ENCODE results near the gene GTF3C4. TPM values are rescaled to one million over a fixed set of nuclear protein-coding genes. Genes with fewer than 3 reads are reported as not detected.

GTF3C4 gene
- total and polyA plus RNA-seq, 2 experiments from 2014 or later, result 9.5 to 39.6 TPM

- H3K27ac ChIP-seq (ENCODE audit: low read depth), result no peak overlapping the region
- H3K4me1 ChIP-seq (ENCODE audit: insufficient read depth), result peaks cover 10% of the 10 kb centered on the region
- no peak for ATAC-seq
- Mint-ChIP-seq H3K4me1 (peaks cover 22% of the 10 kb centered on the region), H3K27ac (no peak overlapping the region), H3K27me3 (ENCODE audit: insufficient read depth, low read depth, poor library complexity) (peaks cover 2% of the 10 kb centered on the region), H3K4me3 (no peak overlapping the region), H3K36me3 (ENCODE audit: low read depth) (peaks cover 45% of the 10 kb centered on the region), H3K9me3 (no peaks in the 10 kb centered on the region)
- H3K4me2 ChIP-seq, result no peak overlapping the region
- no peaks in the 10 kb centered on the region for H3K9me2 ChIP-seq (ENCODE audit: insufficient read depth)
- H3K36me3 ChIP-seq (ENCODE audit: insufficient read depth), result peaks cover 26% of the 10 kb centered on the region; the same call in 1 of the 2 replicates
- TF ChIP-seq EZH2 (IDR thresholded peaks at IDR 0.05; ENCODE audit: low read depth, unreplicated experiment) (no peak), REST (IDR thresholded peaks at IDR 0.05; ENCODE audit: unreplicated experiment) (no peak), EZH2phosphoT487 (IDR thresholded peaks at IDR 0.05; ENCODE audit: unreplicated experiment) (no peak), ZNF331 (CRISPR knock-in tag; IDR thresholded peaks at IDR 0.05; ENCODE audit: low read depth) (no peak), ZNF462 (CRISPR knock-in tag; IDR thresholded peaks at IDR 0.05) (no peak), POLR2AphosphoS5 (IDR thresholded peaks at IDR 0.05; ENCODE audit: low read depth) (no peak)
- DNase-seq (ENCODE audit: low spot score), result no peak
- H3K27me3 ChIP-seq (ENCODE audit: insufficient read depth), result no peaks in the 10 kb centered on the region
- no peaks in the 10 kb centered on the region for H3F3A ChIP-seq (replicated peaks; ENCODE audit: low read depth)
- no peaks in the 10 kb centered on the region for H3K79me2 ChIP-seq (replicated peaks; ENCODE audit: insufficient read depth)
- H2AFZ ChIP-seq, result no peak overlapping the region
- peaks cover 4% of the 10 kb centered on the region; the same call in 1 of the 2 replicates for H4K20me1 ChIP-seq (replicated peaks; ENCODE audit: insufficient read depth)
- H3K4me3 ChIP-seq, result no peak overlapping the region
Observed at GRCh38 chr9:132630116-132630515, 40.1 kb upstream of the GTF3C4 start.

Measured in GM23338 (cell line).